Tibial artery (tissue), 4 donors: ENCODE results near the gene ACAD10.

Experiments
- DNase-seq, 2 donors: peaks; one replicate each; pipeline ENCODE4 v3.0.0-alpha.2; 2019
- H3K27ac ChIP-seq, 2 donors: fragments of 200-600 bp; sonication (generic) in 1 of 2; 1 replicate in 1 of 2; 2 replicates in 1 of 2; pipeline ENCODE4 v1.5.1; 2018 to 2019; ENCODE audit warnings: mild to moderate bottlenecking in 1 of 2
- H3K27me3 ChIP-seq, 2 donors: fragments of 200-600 bp; sonication (generic) in 1 of 2; one replicate each; pipeline versions ENCODE4 v1.5.1 to v1.6.0; 2016 to 2019
- H3K36me3 ChIP-seq, 3 donors: fragments of 200-600 bp; sonication (generic) in 2 of 3; one replicate each; pipeline ENCODE4 v1.5.1; 2016 to 2019; ENCODE audit warnings: mild to moderate bottlenecking in 2 of 3
- H3K4me1 ChIP-seq, 4 donors: fragments of 200-600 bp; sonication (generic) in 2 of 4; 1 replicate in 3 of 4; 2 replicates in 1 of 4; pipeline ENCODE4 v1.5.1; 2016 to 2019
- H3K4me3 ChIP-seq, 2 donors: fragments of 200-600 bp; sonication (generic) in 1 of 2; 1 replicate in 1 of 2; 2 replicates in 1 of 2; pipeline ENCODE4 v1.5.1; 2018 to 2019; ENCODE audit warnings: mild to moderate bottlenecking in 2 of 2
- H3K9me3 ChIP-seq, 3 donors: fragments of 200-600 bp; sonication (generic) in 1 of 3; one replicate each; pipeline ENCODE4 v1.5.1; 2016 to 2019
- intact Hi-C: fragments of 100-400 bp; cut with DNase I; formaldehyde crosslinking; loops from one replicate; pipeline ENCODE4 v1.15.0; 2023; ENCODE audit warnings: low total_unique reads
- TF ChIP-seq, protein P1 (sequence below), 2 experiments: fragments of 200-600 bp in 1 of 2; fragments of 450-650 bp in 1 of 2; IDR thresholded peaks; one replicate each; pipeline ENCODE4 v1.5.1; 2017 to 2019; ENCODE audit warnings: antibody characterized with exemption in 2 of 2, mild to moderate bottlenecking in 1 of 2, moderate library complexity in 1 of 2

Gene ACAD10

DNA sequence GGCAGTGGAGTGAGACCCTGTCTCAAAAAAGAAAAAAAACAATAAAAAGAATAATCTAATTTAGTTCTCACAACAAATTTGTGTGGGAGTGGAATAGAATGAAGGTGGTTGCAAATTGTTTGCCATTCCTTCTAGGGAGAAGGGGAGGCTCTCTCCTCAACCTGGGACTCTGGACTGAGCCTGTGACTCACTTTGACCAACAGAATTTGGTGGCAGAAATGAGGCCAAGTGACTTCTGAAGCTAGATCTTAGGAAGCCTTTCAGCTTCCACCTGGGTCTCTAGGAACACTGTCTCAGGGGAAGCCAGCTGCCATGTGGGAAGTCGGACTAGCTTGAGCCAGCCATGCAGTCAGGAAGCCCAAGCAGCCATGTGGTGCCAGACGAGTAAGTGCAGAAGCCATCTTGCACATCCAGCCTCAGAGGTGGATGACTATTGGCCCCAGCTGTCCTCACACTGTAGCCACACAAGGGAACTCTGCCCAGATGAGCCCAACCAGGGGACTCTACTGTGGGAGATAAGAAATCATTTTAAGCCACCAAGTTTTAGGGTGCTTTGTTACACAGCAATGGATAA lies 95.3 kb downstream of the ACAD10 start:
- no peak overlapping the region for H3K27ac ChIP-seq

DNA sequence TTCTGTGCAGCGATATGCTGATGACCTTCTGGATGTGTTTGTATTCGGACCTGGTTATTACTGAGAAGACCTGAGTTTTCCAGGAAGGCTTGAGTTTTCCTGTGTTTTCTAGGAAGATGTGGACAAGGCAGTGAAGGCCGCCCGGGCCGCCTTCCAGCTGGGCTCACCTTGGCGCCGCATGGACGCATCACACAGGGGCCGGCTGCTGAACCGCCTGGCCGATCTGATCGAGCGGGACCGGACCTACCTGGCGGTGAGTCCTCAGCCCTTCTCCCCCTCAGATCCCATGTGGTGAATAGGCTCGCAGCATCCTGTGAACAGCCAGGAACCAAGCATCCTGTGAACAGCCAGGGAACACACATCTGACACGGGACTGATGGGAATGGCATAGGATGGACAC lies 97.2 kb downstream of the ACAD10 start:
- intact Hi-C loops = no loop called here
- DNase-seq = no peak
- Histone ChIP-seq H3K4me1 (peaks cover 0 to 8% (median 0%) of the 10 kb centered on the region in 4 donors), H3K36me3 (peaks cover 65 to 86% (median 69%) of the 10 kb centered on the region in 3 donors), H3K27ac (no peak overlapping the region), H3K9me3 (no peaks in the 10 kb centered on the region), H3K27me3 (no peaks in the 10 kb centered on the region), H3K4me3 (no peak overlapping the region)
- TF ChIP-seq, protein P1, sequence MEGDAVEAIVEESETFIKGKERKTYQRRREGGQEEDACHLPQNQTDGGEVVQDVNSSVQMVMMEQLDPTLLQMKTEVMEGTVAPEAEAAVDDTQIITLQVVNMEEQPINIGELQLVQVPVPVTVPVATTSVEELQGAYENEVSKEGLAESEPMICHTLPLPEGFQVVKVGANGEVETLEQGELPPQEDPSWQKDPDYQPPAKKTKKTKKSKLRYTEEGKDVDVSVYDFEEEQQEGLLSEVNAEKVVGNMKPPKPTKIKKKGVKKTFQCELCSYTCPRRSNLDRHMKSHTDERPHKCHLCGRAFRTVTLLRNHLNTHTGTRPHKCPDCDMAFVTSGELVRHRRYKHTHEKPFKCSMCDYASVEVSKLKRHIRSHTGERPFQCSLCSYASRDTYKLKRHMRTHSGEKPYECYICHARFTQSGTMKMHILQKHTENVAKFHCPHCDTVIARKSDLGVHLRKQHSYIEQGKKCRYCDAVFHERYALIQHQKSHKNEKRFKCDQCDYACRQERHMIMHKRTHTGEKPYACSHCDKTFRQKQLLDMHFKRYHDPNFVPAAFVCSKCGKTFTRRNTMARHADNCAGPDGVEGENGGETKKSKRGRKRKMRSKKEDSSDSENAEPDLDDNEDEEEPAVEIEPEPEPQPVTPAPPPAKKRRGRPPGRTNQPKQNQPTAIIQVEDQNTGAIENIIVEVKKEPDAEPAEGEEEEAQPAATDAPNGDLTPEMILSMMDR (IDR thresholded peaks at IDR 0.05) = no peak

More for the DNA sequence above, 95.3 kb downstream of the ACAD10 start:
- H3K4me3 ChIP-seq = no peak overlapping the region
- peaks cover 0 to 27% (median 11%) of the 10 kb centered on the region in 4 donors for H3K4me1 ChIP-seq
- H3K27me3 ChIP-seq = no peaks in the 10 kb centered on the region
- peaks cover 46 to 73% (median 51%) of the 10 kb centered on the region in 3 donors for H3K36me3 ChIP-seq
- H3K9me3 ChIP-seq = no peaks in the 10 kb centered on the region
- intact Hi-C loops = no loop called here
- TF ChIP-seq, protein P1 (IDR thresholded peaks at IDR 0.05) = no peak
- DNase-seq = no peak

DNA sequence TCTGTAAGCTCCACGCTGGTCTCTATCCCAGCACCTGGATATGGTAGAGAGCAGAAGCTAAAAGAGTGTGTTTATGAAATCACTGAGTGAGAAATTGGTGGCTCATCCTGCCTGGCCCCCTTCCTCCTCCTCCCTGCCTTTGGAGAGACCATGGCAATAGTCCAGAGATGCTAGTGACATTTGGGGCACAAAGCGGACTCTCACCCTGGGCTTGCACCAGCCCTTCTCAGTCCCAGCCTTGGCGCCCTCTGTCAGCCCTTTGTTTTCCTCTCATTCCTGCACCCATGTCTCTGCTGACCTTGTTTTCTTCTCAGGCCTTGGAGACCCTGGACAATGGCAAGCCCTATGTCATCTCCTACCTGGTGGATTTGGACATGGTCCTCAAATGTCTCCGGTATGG lies 99.1 kb downstream of the ACAD10 start:
- Histone ChIP-seq H3K4me3 (no peak overlapping the region), H3K27me3 (no peaks in the 10 kb centered on the region), H3K27ac (no peak overlapping the region), H3K4me1 (no peaks in the 10 kb centered on the region), H3K36me3 (peaks cover 75 to 100% (median 86%) of the 10 kb centered on the region in 3 donors), H3K9me3 (no peaks in the 10 kb centered on the region)
- intact Hi-C loops = no loop called here
- TF ChIP-seq, protein P1 (IDR thresholded peaks at IDR 0.05) = no peak
- DNase-seq = no peak

DNA sequence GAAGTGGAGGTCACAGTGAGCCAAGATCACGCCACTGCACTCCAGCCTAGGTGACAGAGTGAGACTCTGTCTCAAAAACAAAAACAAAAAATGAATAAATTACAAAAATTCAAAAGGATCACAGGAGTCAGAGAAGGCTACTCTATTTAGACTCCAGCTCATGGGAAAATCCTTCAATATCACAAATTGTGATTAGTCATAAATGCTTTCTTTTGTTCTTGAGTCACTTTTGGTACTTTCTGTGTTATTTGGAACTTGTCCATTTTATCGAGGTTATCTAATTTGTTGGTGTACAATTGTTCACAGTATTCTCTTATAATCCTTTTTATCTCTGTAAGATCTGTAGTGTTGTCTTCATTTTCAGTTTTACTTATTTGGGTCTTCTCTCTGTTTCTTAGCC lies 99.8 kb downstream of the ACAD10 start:
- H3K27me3 ChIP-seq = no peaks in the 10 kb centered on the region
- DNase-seq = no peak
- H3K4me1 ChIP-seq = no peaks in the 10 kb centered on the region
- no peak overlapping the region for H3K27ac ChIP-seq
- intact Hi-C loops = no loop called here
- no peak overlapping the region for H3K4me3 ChIP-seq
- TF ChIP-seq, protein P1 (IDR thresholded peaks at IDR 0.05) = no peak
- peaks cover 82 to 100% (median 93%) of the 10 kb centered on the region in 3 donors for H3K36me3 ChIP-seq
- H3K9me3 ChIP-seq = no peaks in the 10 kb centered on the region

DNA sequence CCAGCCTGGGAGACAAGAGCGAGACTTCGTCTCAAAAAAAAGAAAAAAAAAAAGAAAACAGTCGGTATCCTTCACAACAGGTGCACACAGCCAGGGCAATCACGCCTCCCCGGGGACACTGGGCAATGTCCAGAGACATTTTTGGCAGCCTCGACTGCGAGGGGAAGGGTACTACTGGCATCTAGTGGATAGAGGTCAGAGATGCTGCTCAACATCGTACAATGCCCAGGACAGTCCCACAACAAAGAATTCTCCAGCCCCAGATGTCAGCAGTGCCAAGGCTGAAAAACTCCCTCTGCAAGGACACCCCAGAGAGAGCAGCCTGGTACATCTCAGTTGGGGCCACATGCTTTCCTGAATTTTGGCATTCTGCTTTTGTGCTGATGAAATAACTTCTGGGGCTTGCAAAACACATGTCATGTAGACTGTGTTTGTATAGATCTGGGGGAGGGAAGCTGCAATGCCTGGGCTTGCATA lies 102.4 kb downstream of the ACAD10 start:
- no peak overlapping the region for H3K27ac ChIP-seq

More for the DNA sequence above, 102.4 kb downstream of the ACAD10 start:
- Histone ChIP-seq H3K4me1 (no peaks in the 10 kb centered on the region), H3K9me3 (no peaks in the 10 kb centered on the region), H3K36me3 (peaks cover 86 to 100% (median 95%) of the 10 kb centered on the region in 3 donors), H3K4me3 (no peak overlapping the region), H3K27me3 (no peaks in the 10 kb centered on the region)
- no peak for DNase-seq
- intact Hi-C loops = no loop called here
- TF ChIP-seq, protein P1 (IDR thresholded peaks at IDR 0.05) = peak in 1 of 2 experiments; percentile 26
